DOHH2 (cell line): Measurements from ENCODE around the gene BLVRB.

Experiments used
- EZH2phosphoT487 ChIP-seq: fragments of 200-600 bp; sonication (generic); IDR thresholded peaks from 2 replicates; pipeline ENCODE4 v1.6.1; 2017; ENCODE audit warnings: borderline replicate concordance, mild to moderate bottlenecking, antibody characterized with exemption, low read length, moderate library complexity, mixed read lengths
- TF ChIP-seq, protein P1 (sequence below): fragments of 200-600 bp; sonication (generic); IDR thresholded peaks from one replicate; pipeline ENCODE4 v1.5.1; 2014; ENCODE audit warnings: antibody characterized with exemption, mild to moderate bottlenecking, low read depth, low read length; ENCODE audit not compliant: poor library complexity, severe bottlenecking

DNA sequence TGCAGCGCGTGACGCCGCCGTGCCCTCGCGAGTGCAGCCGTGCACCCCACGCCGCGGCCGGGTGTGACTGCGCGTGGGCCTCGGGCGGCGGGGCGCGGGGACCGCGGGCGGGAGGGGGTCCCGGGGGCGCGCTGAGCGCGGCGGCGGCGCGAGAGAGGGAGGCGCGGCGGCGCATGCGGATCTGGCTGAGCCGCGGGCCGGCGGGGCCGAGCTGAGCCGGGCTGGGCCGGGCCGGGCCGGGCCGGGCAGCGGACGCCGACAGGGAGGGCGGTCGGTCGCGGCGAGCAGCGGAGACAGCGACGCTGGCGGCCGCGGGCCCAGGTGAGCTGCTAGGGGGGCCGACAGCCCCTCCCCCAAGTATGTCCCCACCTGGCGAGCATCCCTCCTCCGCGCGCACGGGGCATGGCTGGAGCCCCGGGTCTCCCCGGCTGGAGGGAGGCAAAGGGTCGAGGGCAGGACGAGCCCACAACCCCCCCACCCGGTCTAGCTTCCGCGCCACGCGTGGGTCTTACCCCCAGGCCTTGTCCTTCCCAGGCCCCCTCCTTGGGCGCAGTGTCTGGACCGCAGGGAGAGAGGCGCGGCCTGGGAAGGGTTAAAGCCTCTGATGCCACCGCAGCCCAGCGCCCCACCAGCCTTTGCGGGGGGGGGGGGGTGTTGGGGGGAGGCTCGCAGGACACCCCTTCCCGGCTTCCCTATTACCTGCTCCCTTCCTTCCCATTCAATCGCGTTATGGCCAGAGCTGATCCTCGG lies 1.6 kb upstream of the BLVRB start, which contains the start of gene SPTBN4:
- TF ChIP-seq, protein P1, sequence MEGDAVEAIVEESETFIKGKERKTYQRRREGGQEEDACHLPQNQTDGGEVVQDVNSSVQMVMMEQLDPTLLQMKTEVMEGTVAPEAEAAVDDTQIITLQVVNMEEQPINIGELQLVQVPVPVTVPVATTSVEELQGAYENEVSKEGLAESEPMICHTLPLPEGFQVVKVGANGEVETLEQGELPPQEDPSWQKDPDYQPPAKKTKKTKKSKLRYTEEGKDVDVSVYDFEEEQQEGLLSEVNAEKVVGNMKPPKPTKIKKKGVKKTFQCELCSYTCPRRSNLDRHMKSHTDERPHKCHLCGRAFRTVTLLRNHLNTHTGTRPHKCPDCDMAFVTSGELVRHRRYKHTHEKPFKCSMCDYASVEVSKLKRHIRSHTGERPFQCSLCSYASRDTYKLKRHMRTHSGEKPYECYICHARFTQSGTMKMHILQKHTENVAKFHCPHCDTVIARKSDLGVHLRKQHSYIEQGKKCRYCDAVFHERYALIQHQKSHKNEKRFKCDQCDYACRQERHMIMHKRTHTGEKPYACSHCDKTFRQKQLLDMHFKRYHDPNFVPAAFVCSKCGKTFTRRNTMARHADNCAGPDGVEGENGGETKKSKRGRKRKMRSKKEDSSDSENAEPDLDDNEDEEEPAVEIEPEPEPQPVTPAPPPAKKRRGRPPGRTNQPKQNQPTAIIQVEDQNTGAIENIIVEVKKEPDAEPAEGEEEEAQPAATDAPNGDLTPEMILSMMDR, result no peak
- no peak for TF ChIP-seq EZH2phosphoT487
